GM18499 (cell line): ENCODE data around the gene RBM19.

ENCODE experiments used
- ATAC-seq: cut with Tn5 transposase; IDR thresholded peaks from one replicate; pipeline ENCODE4 v1.9.1; 2021; ENCODE audit warnings: moderate number of reproducible peaks; ENCODE audit not compliant: insufficient read depth, unreplicated experiment

RBM19 gene

GRCh38 chr12:113842699-113843098 is 123.4 kb downstream of the RBM19 start:
- ATAC-seq, result no peak

- ATAC-seq, result no peak
These were observed 124.3 kb downstream of the RBM19 start for GRCh38 chr12:113841786-113842185.

GRCh38 chr12:113840401-113841042 is 125.6 kb downstream of the RBM19 start:
- ATAC-seq, result no peak

GRCh38 chr12:113838896-113839295 is 127.2 kb downstream of the RBM19 start:
- no peak for ATAC-seq

GRCh38 chr12:113837528-113838296 is 128.4 kb downstream of the RBM19 start:
- no peak for ATAC-seq

- no peak for ATAC-seq
These were observed 129.0 kb downstream of the RBM19 start for GRCh38 chr12:113837084-113837483.

- no peak for ATAC-seq
These were observed 130.2 kb downstream of the RBM19 start for GRCh38 chr12:113835896-113836295.

GRCh38 chr12:113835433-113835832 is 130.7 kb downstream of the RBM19 start:
- ATAC-seq, result no peak

- ATAC-seq, result no peak
These were observed 132.7 kb downstream of the RBM19 start for GRCh38 chr12:113833422-113833821.

- ATAC-seq, result no peak
These were observed 134.6 kb downstream of the RBM19 start for GRCh38 chr12:113831476-113831875.

- no peak for ATAC-seq
These were observed 135.1 kb downstream of the RBM19 start for GRCh38 chr12:113831016-113831415.

- ATAC-seq, result no peak
These were observed 136.9 kb downstream of the RBM19 start for GRCh38 chr12:113829212-113829611.

GRCh38 chr12:113827539-113828114 is 138.5 kb downstream of the RBM19 start:
- ATAC-seq, result no peak

GRCh38 chr12:113826805-113827538 is 139.2 kb downstream of the RBM19 start:
- ATAC-seq, result no peak

- no peak for ATAC-seq
These were observed 140.4 kb downstream of the RBM19 start for GRCh38 chr12:113825705-113826104.

GRCh38 chr12:113823816-113824215 is 142.3 kb downstream of the RBM19 start:
- no peak for ATAC-seq

- ATAC-seq, result no peak
These were observed 143.1 kb downstream of the RBM19 start for GRCh38 chr12:113823016-113823415.

- no peak for ATAC-seq
These were observed 145.3 kb downstream of the RBM19 start for GRCh38 chr12:113820842-113821241.

GRCh38 chr12:113820309-113820708 is 145.8 kb downstream of the RBM19 start:
- ATAC-seq, result no peak

- ATAC-seq, result no peak
These were observed 146.6 kb downstream of the RBM19 start for GRCh38 chr12:113819495-113819894.

- no peak for ATAC-seq
These were observed 147.3 kb downstream of the RBM19 start for GRCh38 chr12:113818833-113819232.
